IMR-90 (cell line): ENCODE measurements around the gene KRT16. TPM values are rescaled to one million over a fixed set of nuclear protein-coding genes. Genes with fewer than 3 reads are reported as not detected.

Source experiments
- ATAC-seq: fragments of 200-7000 bp; cut with Tn5 transposase; 2 replicates; pipeline ENCODE4 v1.9.1; 2020; ENCODE audit warnings: low read depth, mild to moderate bottlenecking, moderate library complexity
- BruUV-seq: library from RNA; stranded (reverse); fragments of 400-500 nt; replicated peaks from 2 replicates; lab custom pipeline; 2021; lab: Mats Ljungman, UMichigan
- CTCF ChIA-PET: fragments of 300-600 bp; formaldehyde crosslinking; extraction: SDS; loops from one replicate; lab custom pipeline; 2021; ENCODE audit warnings: antibody characterized with exemption; lab: Yijun Ruan, JAX
- POLR2A ChIA-PET: fragments of 300-600 bp; sonication (Branson Sonifier 250); formaldehyde crosslinking; loops from one replicate; lab custom pipeline; 2022; ENCODE audit warnings: antibody characterized with exemption; ENCODE audit not compliant: unreplicated experiment; lab: Charles Lee
- DNase-seq: peaks from one replicate; pipeline ENCODE4 v3.0.0; 2013
- H2AFZ ChIP-seq: replicated peaks from 2 replicates; pipeline ENCODE3; 2013; ENCODE audit warnings: low read length, mild to moderate bottlenecking; ENCODE audit not compliant: poor library complexity
- H2AK5ac ChIP-seq: 2 replicates; pipeline ENCODE4 v1.6.1; 2013; ENCODE audit warnings: low read depth, low read length, inconsistent platforms
- H2AK9ac ChIP-seq: replicated peaks from 2 replicates; pipeline ENCODE3; 2013; ENCODE audit warnings: mild to moderate bottlenecking, low read depth, low read length, moderate library complexity; ENCODE audit not compliant: poor library complexity
- H2BK120ac ChIP-seq: 2 replicates; pipeline ENCODE4 v1.6.1; 2013; ENCODE audit warnings: low read depth, low read length, inconsistent platforms
- H2BK15ac ChIP-seq: 3 replicates; pipeline ENCODE4 v1.6.1; 2013; ENCODE audit warnings: low read depth, low read length, inconsistent platforms
- H2BK20ac ChIP-seq: 2 replicates; pipeline ENCODE4 v1.6.1; 2013; ENCODE audit warnings: low read depth, mild to moderate bottlenecking, inconsistent platforms, low read length, moderate library complexity
- H2BK5ac ChIP-seq: 2 replicates; pipeline ENCODE4 v1.6.1; 2013; ENCODE audit warnings: mild to moderate bottlenecking, low read depth, low read length, inconsistent platforms; ENCODE audit not compliant: poor library complexity, severe bottlenecking
- H3K14ac ChIP-seq: replicated peaks from 2 replicates; pipeline ENCODE4 v1.6.1; 2013; ENCODE audit warnings: low read depth, low read length, inconsistent platforms
- H3K18ac ChIP-seq: 2 replicates; pipeline ENCODE4 v1.6.1; 2013; ENCODE audit warnings: low read depth, low read length, control low read depth
- H3K23ac ChIP-seq: 2 replicates; pipeline ENCODE4 v1.6.1; 2013; ENCODE audit warnings: low read depth, low read length, inconsistent platforms
- H3K27ac ChIP-seq: 2 replicates; pipeline ENCODE4 v1.5.1; 2013; ENCODE audit warnings: mild to moderate bottlenecking, control low read depth, low read length; ENCODE audit not compliant: insufficient read depth
- H3K27me3 ChIP-seq: 2 replicates; pipeline ENCODE4 v1.6.1; 2013; ENCODE audit warnings: low read length; ENCODE audit not compliant: control insufficient read depth, insufficient read depth
- H3K36me3 ChIP-seq: 2 replicates; pipeline ENCODE4 v1.6.1; 2013; ENCODE audit warnings: low read length, mixed read lengths; ENCODE audit not compliant: control insufficient read depth, insufficient read depth
- H3K4ac ChIP-seq: 2 replicates; pipeline ENCODE4 v1.6.1; 2013; ENCODE audit warnings: low read depth, low read length, inconsistent platforms
- H3K4me1 ChIP-seq: 2 replicates; pipeline ENCODE4 v1.6.1; 2013; ENCODE audit warnings: low read length, mixed read lengths; ENCODE audit not compliant: control insufficient read depth, insufficient read depth
- H3K4me2 ChIP-seq: 2 replicates; pipeline ENCODE4 v1.6.1; 2013; ENCODE audit warnings: low read depth, mild to moderate bottlenecking, control low read depth, low read length, moderate library complexity
- H3K4me3 ChIP-seq: 2 replicates; pipeline ENCODE4 v1.5.1; 2013; ENCODE audit warnings: low read depth, mild to moderate bottlenecking, control low read depth, low read length, moderate library complexity; ENCODE audit not compliant: insufficient read depth
- H3K56ac ChIP-seq: 2 replicates; pipeline ENCODE4 v1.6.1; 2013; ENCODE audit warnings: low read length, inconsistent platforms; ENCODE audit not compliant: insufficient read depth; ENCODE audit errors: extremely low read depth
- H3K79me1 ChIP-seq, 2 experiments: 2 replicates each; pipeline ENCODE4 v1.6.1; 2013; ENCODE audit warnings: low read length in 2 of 2, inconsistent platforms in 1 of 2, low read depth in 1 of 2
- H3K9ac ChIP-seq: 2 replicates; pipeline ENCODE4 v1.6.1; 2013; ENCODE audit warnings: low read depth, low read length, control low read depth
- H3K9me1 ChIP-seq: 2 replicates; pipeline ENCODE4 v1.6.1; 2013; ENCODE audit warnings: low read length, inconsistent platforms; ENCODE audit not compliant: insufficient read depth
- H3K9me3 ChIP-seq: 2 replicates; pipeline ENCODE4 v1.6.1; 2013; ENCODE audit warnings: low read length; ENCODE audit not compliant: control insufficient read depth, insufficient read depth
- H4K20me1 ChIP-seq: 2 replicates; pipeline ENCODE4 v1.6.1; 2013; ENCODE audit warnings: low read length, inconsistent platforms; ENCODE audit not compliant: insufficient read depth
- H4K5ac ChIP-seq: 2 replicates; pipeline ENCODE4 v1.6.1; 2013; ENCODE audit warnings: mild to moderate bottlenecking, low read depth, low read length, control low read depth
- H4K8ac ChIP-seq, 2 experiments: 2 replicates each; pipeline ENCODE4 v1.6.1; 2013; ENCODE audit warnings: low read depth in 2 of 2, low read length in 2 of 2, control low read depth in 1 of 2, inconsistent platforms in 1 of 2
- H4K91ac ChIP-seq: 2 replicates; pipeline ENCODE4 v1.6.1; 2013; ENCODE audit warnings: low read depth, low read length, inconsistent platforms; ENCODE audit not compliant: insufficient read depth
- BHLHE40 ChIP-seq: fragments of 150-350 bp; IDR thresholded peaks from 2 replicates; pipeline ENCODE4 v1.6.1; 2016; ENCODE audit warnings: mild to moderate bottlenecking, low read depth, low read length
- CEBPB ChIP-seq: IDR thresholded peaks from 2 replicates; pipeline ENCODE4 v1.6.1; 2012; ENCODE audit warnings: low read depth, low read length, improper control_type of control experiment
- CHD1 ChIP-seq: IDR thresholded peaks from 2 replicates; pipeline ENCODE4 v1.6.1; 2012; ENCODE audit warnings: low read depth, low read length, improper control_type of control experiment
- FOS ChIP-seq: fragments of 150-350 bp; IDR thresholded peaks from 2 replicates; pipeline ENCODE4 v1.6.1; 2016; ENCODE audit warnings: low read depth, low read length
- MAFK ChIP-seq: IDR thresholded peaks from 2 replicates; pipeline ENCODE4 v1.6.1; 2012; ENCODE audit warnings: low read depth, low read length, improper control_type of control experiment
- MAZ ChIP-seq: IDR thresholded peaks from 2 replicates; pipeline ENCODE4 v1.6.1; 2012; ENCODE audit warnings: low read depth, mild to moderate bottlenecking, low read length, improper control_type of control experiment, moderate library complexity, borderline replicate concordance
- MXI1 ChIP-seq: IDR thresholded peaks from 2 replicates; pipeline ENCODE4 v1.6.1; 2012; ENCODE audit warnings: low read depth, mild to moderate bottlenecking, low read length, moderate library complexity, borderline replicate concordance
- NFE2L2 ChIP-seq: fragments of 150-350 bp; IDR thresholded peaks from 2 replicates; pipeline ENCODE4 v1.6.1; 2016; ENCODE audit warnings: low read depth, mild to moderate bottlenecking, low read length
- POLR2A ChIP-seq: IDR thresholded peaks from 2 replicates; pipeline ENCODE4 v1.6.1; 2012; ENCODE audit warnings: mild to moderate bottlenecking, low read depth, low read length
- RAD21 ChIP-seq: IDR thresholded peaks from 2 replicates; pipeline ENCODE4 v1.6.1; 2012; ENCODE audit warnings: low read length, improper control_type of control experiment
- RCOR1 ChIP-seq: IDR thresholded peaks from 2 replicates; pipeline ENCODE4 v1.6.1; 2012; ENCODE audit warnings: mild to moderate bottlenecking, low read length, improper control_type of control experiment; ENCODE audit not compliant: insufficient replicate concordance
- RFX5 ChIP-seq: IDR thresholded peaks from 2 replicates; pipeline ENCODE4 v1.8.0; 2012; ENCODE audit warnings: low read depth, mild to moderate bottlenecking, low read length, moderate library complexity
- WGBS, 2 experiments: methylation state at CpG; one replicate each; pipeline versions ENCODE4 v1.1.5 to v1.1.7; 2013; ENCODE audit warnings: missing lambda C conversion rate in 2 of 2; ENCODE audit not compliant: insufficient read length in 1 of 2; ENCODE audit errors: extremely low coverage in 2 of 2; 5-methylcytosine and 5-hydroxymethylcytosine counted together
- dilution Hi-C: fragments of 300-500 bp; cut with HindIII; formaldehyde crosslinking; loops from one replicate; pipeline ENCODE4 v1.14.3; 2018; ENCODE audit warnings: low sequenced_read_pairs; ENCODE audit not compliant: unreplicated experiment
- in situ Hi-C: fragments of 300-500 bp; cut with MboI; formaldehyde crosslinking; loops from 3 replicates; pipeline ENCODE4 v1.14.3; 2019; ENCODE audit warnings: low sequenced_read_pairs, inconsistent platforms, mixed read lengths
- intact Hi-C: fragments of 100-400 bp; cut with micrococcal nuclease; formaldehyde crosslinking; loops from 2 replicates; pipeline ENCODE4 v1.10.0; 2022
- polyA plus RNA-seq, 3 experiments: library from polyadenylated mRNA; depleted of rRNA; stranded (reverse); fragments of >200 nt; gene quantifications; 2 replicates each; pipeline ENCODE4 v1.2.3, GENCODE V29; 2012; ENCODE audit warnings: low replicate concordance in 1 of 3
- total RNA-seq: library from RNA; depleted of rRNA; stranded (reverse); fragments of >200 nt; gene quantifications from 2 replicates; pipeline ENCODE4 v1.2.3, GENCODE V29; 2012
- TF ChIP-seq, protein P1 (sequence below): fragments of 150-350 bp; IDR thresholded peaks from 2 replicates; pipeline ENCODE4 v1.6.1; 2016; ENCODE audit warnings: low read depth, mild to moderate bottlenecking, low read length, moderate library complexity, borderline replicate concordance
- TF ChIP-seq, protein P2 (sequence below): fragments of 150-350 bp; IDR thresholded peaks from 2 replicates; pipeline ENCODE4 v1.6.1; 2017; ENCODE audit warnings: mild to moderate bottlenecking, antibody characterized with exemption, low read length, low read depth
- TF ChIP-seq, protein P3 (sequence below): conservative IDR thresholded peaks from 2 replicates; pipeline ENCODE4 v1.5.1; 2012; ENCODE audit warnings: mild to moderate bottlenecking, low read depth, low read length, improper control_type of control experiment

The KRT16 gene
- total and polyA plus RNA-seq, 2 of the 4 experiments (the other 2 are of a cell fraction), result not detected

GRCh38 chr17:41658846-41659245, 46.3 kb upstream of the KRT16 start:
- no peaks in the 10 kb centered on the region for H3K9me3 ChIP-seq
- H2AK5ac ChIP-seq, result no peak overlapping the region
- dilution Hi-C loops (no loop called here), intact Hi-C loops (no loop called here), in situ Hi-C loops (loop anchor here (25.0 kb wide), 1 partner anchor 1297 kb away; the partner anchor contains the start of gene GJD3)
- H4K8ac ChIP-seq, result no peak overlapping the region
- H2BK20ac ChIP-seq, result no peak overlapping the region
- no peaks in the 10 kb centered on the region for H3K36me3 ChIP-seq
- H4K91ac ChIP-seq, result no peak overlapping the region
- no peak overlapping the region for H2BK15ac ChIP-seq
- DNase-seq (no peak), ATAC-seq (no peak)
- no peaks in the 10 kb centered on the region for H3K9me1 ChIP-seq
- H3K27me3 ChIP-seq, result peaks cover 3% of the 10 kb centered on the region; the same call in 1 of the 2 replicates
- H3K18ac ChIP-seq, result no peak overlapping the region
- H3K27ac ChIP-seq, result no peak overlapping the region
- no TSS peak for BruUV-seq
- CTCF ChIA-PET, result no interaction called here
- no peak overlapping the region for H4K5ac ChIP-seq
- no peak overlapping the region for H3K4ac ChIP-seq
- H3K4me1 ChIP-seq, result no peaks in the 10 kb centered on the region
- no peak overlapping the region for H3K9ac ChIP-seq
- no peak overlapping the region for H3K14ac ChIP-seq
- POLR2A ChIA-PET, result no interaction called here
- TF ChIP-seq RFX5, result no peak
- no peak for TF ChIP-seq RAD21
- no peak for TF ChIP-seq RCOR1
- TF ChIP-seq, protein P1, sequence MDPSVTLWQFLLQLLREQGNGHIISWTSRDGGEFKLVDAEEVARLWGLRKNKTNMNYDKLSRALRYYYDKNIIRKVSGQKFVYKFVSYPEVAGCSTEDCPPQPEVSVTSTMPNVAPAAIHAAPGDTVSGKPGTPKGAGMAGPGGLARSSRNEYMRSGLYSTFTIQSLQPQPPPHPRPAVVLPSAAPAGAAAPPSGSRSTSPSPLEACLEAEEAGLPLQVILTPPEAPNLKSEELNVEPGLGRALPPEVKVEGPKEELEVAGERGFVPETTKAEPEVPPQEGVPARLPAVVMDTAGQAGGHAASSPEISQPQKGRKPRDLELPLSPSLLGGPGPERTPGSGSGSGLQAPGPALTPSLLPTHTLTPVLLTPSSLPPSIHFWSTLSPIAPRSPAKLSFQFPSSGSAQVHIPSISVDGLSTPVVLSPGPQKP, result no peak
- TF ChIP-seq, protein P2, sequence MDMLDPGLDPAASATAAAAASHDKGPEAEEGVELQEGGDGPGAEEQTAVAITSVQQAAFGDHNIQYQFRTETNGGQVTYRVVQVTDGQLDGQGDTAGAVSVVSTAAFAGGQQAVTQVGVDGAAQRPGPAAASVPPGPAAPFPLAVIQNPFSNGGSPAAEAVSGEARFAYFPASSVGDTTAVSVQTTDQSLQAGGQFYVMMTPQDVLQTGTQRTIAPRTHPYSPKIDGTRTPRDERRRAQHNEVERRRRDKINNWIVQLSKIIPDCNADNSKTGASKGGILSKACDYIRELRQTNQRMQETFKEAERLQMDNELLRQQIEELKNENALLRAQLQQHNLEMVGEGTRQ, result no peak
- TF ChIP-seq BHLHE40, result no peak
- no peak for TF ChIP-seq MAZ
- TF ChIP-seq, protein P3, sequence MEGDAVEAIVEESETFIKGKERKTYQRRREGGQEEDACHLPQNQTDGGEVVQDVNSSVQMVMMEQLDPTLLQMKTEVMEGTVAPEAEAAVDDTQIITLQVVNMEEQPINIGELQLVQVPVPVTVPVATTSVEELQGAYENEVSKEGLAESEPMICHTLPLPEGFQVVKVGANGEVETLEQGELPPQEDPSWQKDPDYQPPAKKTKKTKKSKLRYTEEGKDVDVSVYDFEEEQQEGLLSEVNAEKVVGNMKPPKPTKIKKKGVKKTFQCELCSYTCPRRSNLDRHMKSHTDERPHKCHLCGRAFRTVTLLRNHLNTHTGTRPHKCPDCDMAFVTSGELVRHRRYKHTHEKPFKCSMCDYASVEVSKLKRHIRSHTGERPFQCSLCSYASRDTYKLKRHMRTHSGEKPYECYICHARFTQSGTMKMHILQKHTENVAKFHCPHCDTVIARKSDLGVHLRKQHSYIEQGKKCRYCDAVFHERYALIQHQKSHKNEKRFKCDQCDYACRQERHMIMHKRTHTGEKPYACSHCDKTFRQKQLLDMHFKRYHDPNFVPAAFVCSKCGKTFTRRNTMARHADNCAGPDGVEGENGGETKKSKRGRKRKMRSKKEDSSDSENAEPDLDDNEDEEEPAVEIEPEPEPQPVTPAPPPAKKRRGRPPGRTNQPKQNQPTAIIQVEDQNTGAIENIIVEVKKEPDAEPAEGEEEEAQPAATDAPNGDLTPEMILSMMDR, result no peak
- no peak for TF ChIP-seq CHD1
- no peak for TF ChIP-seq MXI1
- TF ChIP-seq POLR2A, result no peak
- no peak for TF ChIP-seq FOS
- no peak for TF ChIP-seq NFE2L2
- no peak for TF ChIP-seq CEBPB
- no peak for TF ChIP-seq MAFK
- H4K20me1 ChIP-seq, result no peaks in the 10 kb centered on the region
- no peak overlapping the region for H3K4me2 ChIP-seq
- WGBS, 2 experiments, result no CpG with 5 or more reads among the region's 5 CpGs
- H2AK9ac ChIP-seq, result peak overlapping the region; percentile 16
- peak overlapping the region; percentile 32 for H2AFZ ChIP-seq
- H3K56ac ChIP-seq, result no peak overlapping the region
- H2BK120ac ChIP-seq, result no peak overlapping the region
- no peak overlapping the region for H2BK5ac ChIP-seq
- no peaks in the 10 kb centered on the region for H3K79me1 ChIP-seq
- H3K4me3 ChIP-seq, result no peak overlapping the region
- H3K23ac ChIP-seq, result no peak overlapping the region
